HG03280 (cell line): ENCODE data around the gene MMP23B.
"Not testable (repeated sequence)": the region's sequence is repeated elsewhere in the genome, so short reads cannot be mapped to it uniquely, and the experiment has no call there.

Source experiments
- ATAC-seq: cut with Tn5 transposase; IDR thresholded peaks from one replicate; pipeline ENCODE4 v1.9.1; 2021; ENCODE audit warnings: mild to moderate bottlenecking, moderate library complexity; ENCODE audit not compliant: unreplicated experiment

Gene MMP23B

GRCh38 chr1:1631782-1632420 is at the start of gene MMP23B:
Gene MMP23B (plus strand): TSS chr1:1632173. CDS start chr1:1632219, 46 bp downstream.
- ATAC-seq, result no peak

- ATAC-seq, result no peak
These were observed 49.2 kb upstream of the MMP23B start for GRCh38 chr1:1582585-1583346.

- no peak for ATAC-seq
These were observed 48.5 kb upstream of the MMP23B start for GRCh38 chr1:1583347-1584010.

- ATAC-seq, result no peak
These were observed 40.5 kb upstream of the MMP23B start for GRCh38 chr1:1591452-1591851.

- no peak for ATAC-seq
These were observed 38.0 kb upstream of the MMP23B start for GRCh38 chr1:1593834-1594601.

GRCh38 chr1:1594602-1595260 is 37.2 kb upstream of the MMP23B start:
- no peak for ATAC-seq

GRCh38 chr1:1595341-1595740 is 36.6 kb upstream of the MMP23B start:
- ATAC-seq, result not testable (repeated sequence)

GRCh38 chr1:1596493-1597274 is 35.3 kb upstream of the MMP23B start:
- ATAC-seq, result no peak

GRCh38 chr1:1597275-1597930 is 34.6 kb upstream of the MMP23B start:
- ATAC-seq, result no peak

GRCh38 chr1:1598051-1598719 is 33.8 kb upstream of the MMP23B start:
- ATAC-seq, result no peak

- no peak for ATAC-seq
These were observed 33.3 kb upstream of the MMP23B start for GRCh38 chr1:1598720-1599029.

- no peak for ATAC-seq
These were observed 32.7 kb upstream of the MMP23B start for GRCh38 chr1:1599030-1599934.

- no peak for ATAC-seq
These were observed 31.8 kb upstream of the MMP23B start, which contains the start of gene FNDC10 for GRCh38 chr1:1599935-1600860. Gene FNDC10 (minus strand): TSS chr1:1600135. CDS start chr1:1600015, 120 bp downstream.

- no peak for ATAC-seq
These were observed 31.0 kb upstream of the MMP23B start for GRCh38 chr1:1600861-1601563.

GRCh38 chr1:1601564-1602303 is 30.2 kb upstream of the MMP23B start:
- ATAC-seq, result no peak
